NCI-H460 (cell line): ENCODE measurements around the gene ZNF883. TPM values are rescaled to one million over a fixed set of nuclear protein-coding genes. Genes with fewer than 3 reads are reported as not detected.

Experiments
- DNase-seq: peaks from one replicate; pipeline ENCODE4 v3.0.0-alpha.2; 2016; ENCODE audit warnings: low read depth; ENCODE audit errors: extremely low read depth
- total RNA-seq: library from RNA; depleted of rRNA; stranded (reverse); fragments of >200 nt; shearing (Covaris generic); gene quantifications from 2 replicates; pipeline ENCODE4 v1.2.3, GENCODE V29; 2014; rRNA removed

Gene ZNF883
- total RNA-seq, 1 experiment from 2014 or later, result not detected

DNA sequence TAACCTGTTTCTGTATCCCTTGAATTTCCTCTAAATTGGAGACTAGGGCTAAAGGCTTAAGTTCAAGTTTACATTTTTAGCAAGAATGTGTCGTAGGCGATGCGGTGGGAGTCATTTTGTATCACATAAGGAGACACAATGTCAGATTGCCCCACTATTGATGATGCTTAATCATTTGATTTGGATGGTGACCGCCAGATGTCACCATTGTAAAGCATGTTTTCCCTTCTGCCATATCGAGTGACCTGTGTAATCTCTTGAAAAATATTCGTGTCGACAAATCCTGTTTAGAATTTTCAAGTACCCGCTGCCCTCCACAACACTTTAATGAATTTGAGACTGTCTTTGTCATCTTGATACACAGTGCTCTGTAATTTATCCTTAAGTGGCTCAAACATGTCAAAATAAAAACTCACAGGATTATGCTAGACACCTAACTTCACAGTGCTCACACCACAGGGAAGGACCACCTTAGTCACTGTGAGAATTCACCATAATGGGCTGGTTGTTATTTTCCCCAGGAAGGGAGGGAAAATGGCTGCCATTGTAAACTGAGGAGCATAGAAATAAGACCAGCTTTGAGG lies 86.8 kb downstream of the ZNF883 start:
- peak; percentile 29 for DNase-seq

DNA sequence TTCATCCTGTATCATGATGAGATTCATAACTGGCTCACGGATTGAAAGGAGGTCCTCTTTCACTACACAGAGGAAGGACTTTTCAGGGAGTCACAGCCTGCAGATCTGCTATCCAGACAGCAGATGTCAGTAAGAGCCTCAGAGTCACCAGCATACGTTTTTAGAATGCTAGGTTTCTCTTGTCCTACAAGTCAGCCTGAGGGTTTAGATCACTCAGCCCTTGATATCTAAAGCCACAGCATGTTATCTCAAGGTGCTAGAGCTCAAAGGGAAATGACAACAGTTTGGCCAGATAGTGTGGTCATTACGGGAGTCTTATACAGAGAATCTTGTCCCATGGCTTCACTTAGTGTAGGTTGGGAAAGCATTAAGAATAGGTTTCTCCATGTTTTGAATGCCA lies 90.4 kb downstream of the ZNF883 start:
- DNase-seq, result peak; percentile 16

DNA sequence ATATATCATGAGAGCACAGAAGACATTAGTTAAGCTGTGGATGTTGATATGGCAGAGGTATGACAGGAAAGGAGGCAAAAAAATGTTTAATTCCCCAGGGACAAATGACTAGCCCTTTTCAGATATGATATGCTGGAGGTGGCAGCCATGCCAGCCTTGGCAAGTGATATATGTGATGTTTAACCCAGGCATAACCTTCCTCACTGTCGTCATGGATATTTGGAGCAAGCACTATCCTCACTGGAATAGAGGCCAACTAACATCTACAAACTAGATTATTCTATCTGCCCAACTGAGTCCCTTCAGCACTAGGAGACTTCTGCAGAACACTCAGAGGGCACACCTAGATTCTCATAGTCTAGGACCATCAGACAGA lies 94.0 kb downstream of the ZNF883 start:
- no peak for DNase-seq

DNA sequence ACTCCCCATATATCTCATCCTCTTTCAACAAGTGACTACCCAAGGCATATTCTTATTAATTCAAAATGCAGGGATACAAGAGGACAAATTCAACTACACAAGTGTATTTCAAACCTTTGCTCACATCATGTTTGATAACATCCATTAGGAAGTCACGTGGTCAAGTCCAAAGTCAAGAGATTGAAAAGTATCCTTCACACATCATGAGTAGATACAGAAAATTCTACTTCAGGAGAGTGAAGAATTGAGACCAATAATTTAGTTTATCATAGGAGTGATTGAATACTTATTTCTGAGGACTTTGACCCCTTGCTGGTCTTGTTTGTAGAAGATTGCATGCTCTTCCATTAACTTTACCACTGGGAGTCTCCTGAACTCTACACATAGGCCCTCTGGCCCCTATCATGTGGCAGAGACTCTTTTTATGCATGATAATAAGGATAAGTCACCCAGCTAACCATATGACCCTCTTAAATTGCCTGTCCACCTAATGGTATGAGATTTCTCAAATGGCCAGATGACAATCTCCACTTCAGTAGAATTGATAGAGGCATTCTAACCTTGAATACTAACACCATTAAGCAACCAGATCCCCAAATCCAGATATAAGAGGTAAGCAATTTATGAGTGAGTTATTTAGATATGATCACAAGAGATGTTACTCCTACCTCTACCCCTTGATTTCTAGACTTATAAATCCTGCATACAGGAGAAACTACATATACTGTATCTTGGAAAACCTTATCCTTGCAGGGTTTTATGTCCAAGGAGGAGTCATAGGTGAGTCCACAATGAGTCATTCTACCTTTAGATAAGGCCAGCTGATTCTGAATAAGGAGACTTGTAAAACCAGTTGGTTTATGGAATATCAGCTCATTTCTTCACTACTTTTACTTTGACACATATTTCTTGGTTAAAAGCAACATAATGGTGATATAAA lies 94.7 kb downstream of the ZNF883 start:
- DNase-seq, result no peak

DNA sequence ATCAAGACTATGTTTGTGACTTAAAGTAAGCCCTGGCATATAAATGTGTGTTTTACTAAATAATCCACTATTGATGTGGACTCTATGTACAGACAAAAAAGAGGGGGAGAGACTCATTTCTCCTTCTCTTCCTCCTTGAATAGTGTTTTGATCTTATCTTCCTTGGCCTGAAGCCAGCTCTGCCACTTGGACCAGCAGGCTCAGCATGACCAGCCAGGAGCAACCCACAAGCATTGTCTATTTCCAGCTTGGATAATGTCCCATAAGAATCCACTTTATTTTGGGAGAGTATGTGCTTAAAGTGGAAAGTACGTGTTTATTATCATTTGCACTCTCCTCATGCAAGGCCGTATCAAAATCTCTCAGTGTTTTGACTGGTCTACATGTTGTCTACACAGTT lies 97.5 kb downstream of the ZNF883 start:
- no peak for DNase-seq

DNA sequence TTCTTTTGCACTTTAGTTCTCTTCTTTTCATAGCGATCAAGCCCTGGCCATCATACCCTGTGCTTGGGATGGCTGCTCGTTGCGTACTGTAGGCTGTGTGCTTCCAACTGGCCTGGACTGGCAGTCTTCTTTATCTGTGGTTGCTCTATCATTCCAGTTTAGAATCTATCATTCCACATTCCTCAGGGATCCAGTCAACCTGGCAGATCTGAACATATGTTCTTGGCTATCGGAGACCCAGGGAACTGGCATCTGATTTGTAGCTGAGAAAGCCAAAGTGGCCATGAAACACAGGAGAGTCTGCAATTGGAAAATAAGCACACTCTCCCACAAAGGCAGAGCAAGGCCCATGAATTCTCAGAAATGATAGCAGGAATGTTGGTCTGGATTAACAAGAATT lies 98.7 kb downstream of the ZNF883 start:
- no peak for DNase-seq

DNA sequence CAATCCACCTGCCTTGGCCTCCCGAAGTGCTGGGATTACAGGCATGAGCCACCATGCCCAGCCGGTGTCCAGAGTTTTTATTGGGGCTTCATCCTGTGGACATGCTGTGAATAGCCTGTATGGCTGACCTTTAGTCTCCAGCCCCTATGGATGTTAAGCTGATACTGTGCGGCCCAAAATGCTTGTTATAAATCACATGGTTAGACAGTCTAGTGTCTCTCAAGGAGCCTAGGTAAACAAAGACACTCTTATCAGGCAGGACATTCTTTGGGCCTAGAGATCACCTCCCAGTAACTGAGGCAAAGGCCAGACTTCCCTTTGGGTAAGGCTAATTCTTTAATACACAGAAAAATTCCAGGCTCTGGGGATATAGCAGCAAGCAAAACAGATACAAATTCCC lies 99.4 kb downstream of the ZNF883 start:
- DNase-seq, result no peak

DNA sequence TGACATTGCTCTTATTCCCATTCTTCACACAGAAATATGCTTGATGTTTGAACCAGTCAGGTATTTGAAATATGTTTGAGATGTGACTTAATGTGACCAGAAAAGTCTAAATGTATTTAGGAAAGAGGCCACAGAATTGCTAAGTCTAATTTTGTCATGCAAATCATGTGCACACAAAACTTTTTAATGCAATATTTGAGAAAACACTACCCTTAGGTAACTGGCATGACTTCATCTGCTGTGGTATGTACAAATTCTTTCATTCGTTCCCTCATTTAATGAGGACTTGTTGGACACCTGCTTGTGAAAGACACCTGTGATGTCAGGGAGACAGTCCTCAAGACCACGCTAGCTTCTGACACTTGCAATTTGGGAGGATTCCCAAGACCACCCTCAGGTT lies 100.3 kb downstream of the ZNF883 start:
- DNase-seq, result no peak

Other genes starting within 250 kb of the ZNF883 start
- not detected in 2 replicates for gene SLC46A2, start 121.3 kb downstream of the ZNF883 start, total RNA-seq
- gene ZFP37, start 44.5 kb upstream of the ZNF883 start, total RNA-seq, result not detected in 2 replicates
- 5.2 and 5.6 TPM in 2 replicates for gene SLC31A2, start 138.8 kb upstream of the ZNF883 start, total RNA-seq
- 15.7 and 16.8 TPM in 2 replicates for gene FKBP15, start 209.1 kb upstream of the ZNF883 start, total RNA-seq
- 55.1 and 68.3 TPM in 2 replicates for gene SLC31A1, start 209.4 kb upstream of the ZNF883 start, total RNA-seq